ENCODE measurements around the gene TOX4.

The TOX4 gene

GRCh38 chr14:21534576-21534975 lies 57.6 kb downstream of the TOX4 start:
- in situ Hi-C loops (cut with HindIII; ENCODE audit: low sequenced_read_pairs): no loop called here
- no peak for DNase-seq (ENCODE audit: low read depth)
- no peak overlapping the region for H3K4me3 ChIP-seq (ENCODE audit: low read depth, low read length)
- no peak for TF ChIP-seq CTCF (IDR thresholded peaks at IDR 0.05; ENCODE audit: low read depth, low read length, missing control alignments)

DNA sequence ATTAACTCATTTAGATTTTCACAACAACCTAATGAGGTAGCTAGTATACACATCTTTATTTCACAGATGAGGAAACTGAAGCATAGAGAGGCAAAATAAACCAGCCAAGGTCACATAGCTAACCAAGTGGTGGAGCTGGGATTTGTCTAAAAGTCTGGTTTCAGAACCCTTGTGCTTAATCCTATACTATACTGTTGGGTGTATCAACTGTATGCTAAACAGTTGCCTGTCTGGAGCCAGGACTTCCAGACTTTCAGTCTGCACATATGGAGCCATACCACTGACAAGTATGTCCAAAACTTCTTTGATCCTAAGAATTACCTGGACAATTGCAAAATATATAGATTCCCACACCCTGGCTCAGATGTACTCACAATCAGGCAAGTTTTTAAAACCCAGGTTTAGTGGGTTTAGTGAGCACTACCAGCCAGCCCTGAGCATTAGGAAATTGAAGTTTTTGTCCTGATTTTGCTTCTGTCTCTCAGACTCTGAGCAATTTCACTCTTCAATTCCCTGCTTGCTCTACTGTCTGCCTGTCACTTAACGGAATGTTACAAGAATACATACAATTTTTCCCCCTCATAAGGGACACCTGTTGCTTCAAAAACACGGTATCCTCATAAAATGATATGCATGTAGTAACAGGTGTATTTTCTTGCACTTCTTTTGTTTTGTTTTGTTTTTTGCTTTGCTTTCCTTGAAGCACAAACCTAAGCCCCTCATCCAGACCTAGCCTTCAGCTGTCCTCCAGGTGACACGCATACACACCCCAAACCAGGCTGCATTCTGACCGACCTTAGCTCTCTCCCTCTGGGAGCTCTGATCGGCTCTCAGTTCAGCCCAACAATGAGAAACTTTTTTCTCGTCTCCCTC lies 58.8 kb downstream of the TOX4 start:
- in situ Hi-C loops (cut with HindIII; ENCODE audit: low sequenced_read_pairs): no loop called here
- DNase-seq (ENCODE audit: low read depth): no peak
- no peak overlapping the region for H3K4me3 ChIP-seq (ENCODE audit: low read depth, low read length)
- TF ChIP-seq CTCF (IDR thresholded peaks at IDR 0.05; ENCODE audit: low read depth, low read length, missing control alignments): no peak

- no peak for TF ChIP-seq CTCF (IDR thresholded peaks at IDR 0.05; ENCODE audit: low read depth, low read length, missing control alignments)
- DNase-seq (ENCODE audit: low read depth): no peak
- H3K4me3 ChIP-seq (ENCODE audit: low read depth, low read length): peak overlapping the region; percentile 28
- in situ Hi-C loops (cut with HindIII; ENCODE audit: low sequenced_read_pairs): no loop called here
These were observed 59.6 kb downstream of the TOX4 start for GRCh38 chr14:21536418-21537089.

- no peak for DNase-seq (ENCODE audit: low read depth)
- no peak for TF ChIP-seq CTCF (IDR thresholded peaks at IDR 0.05; ENCODE audit: low read depth, low read length, missing control alignments)
- H3K4me3 ChIP-seq (ENCODE audit: low read depth, low read length): peak overlapping the region; percentile 28
- in situ Hi-C loops (cut with HindIII; ENCODE audit: low sequenced_read_pairs): no loop called here
These were observed 60.1 kb downstream of the TOX4 start for GRCh38 chr14:21537090-21537424.

DNA sequence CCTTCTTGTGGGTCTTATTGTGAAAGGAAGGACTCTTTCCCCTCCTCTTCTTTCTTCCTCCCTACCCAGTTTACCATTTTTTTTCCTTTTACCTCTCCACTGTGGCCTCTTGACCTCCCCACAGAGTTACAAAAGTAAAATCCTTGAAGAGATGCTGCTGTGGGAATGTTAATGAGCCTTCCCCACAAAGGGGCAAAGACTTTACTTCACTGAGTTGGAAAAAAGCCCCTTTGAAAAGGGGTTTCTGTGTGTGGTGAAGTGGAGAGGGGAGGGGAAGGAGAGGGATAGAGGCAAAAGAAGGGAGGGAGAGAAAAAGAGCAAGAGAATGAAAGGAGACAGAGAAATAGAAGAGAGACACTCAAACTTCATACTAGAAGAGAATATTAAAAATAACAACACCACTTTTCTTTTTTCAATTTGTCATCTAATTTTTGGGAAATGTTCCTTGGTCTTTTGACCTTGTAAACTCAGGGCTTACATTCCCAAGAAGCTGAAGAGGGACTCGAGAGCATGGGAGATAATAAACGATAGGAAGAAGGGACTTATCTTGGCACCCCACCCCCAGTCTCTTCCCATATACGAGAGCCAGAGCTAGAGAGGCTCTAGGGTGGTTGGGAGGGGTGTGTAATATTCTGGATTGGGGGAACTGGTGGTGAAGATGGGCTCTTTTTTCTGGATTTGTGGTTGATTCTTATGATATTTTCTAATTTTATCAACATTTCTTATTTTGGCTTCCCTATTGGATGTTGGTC lies 62.4 kb downstream of the TOX4 start:
- DNase-seq (ENCODE audit: low read depth): no peak
- in situ Hi-C loops (cut with HindIII; ENCODE audit: low sequenced_read_pairs): no loop called here
- H3K4me3 ChIP-seq (ENCODE audit: low read depth, low read length): no peak overlapping the region
- TF ChIP-seq CTCF (IDR thresholded peaks at IDR 0.05; ENCODE audit: low read depth, low read length, missing control alignments): no peak

- H3K4me3 ChIP-seq (ENCODE audit: low read depth, low read length): no peak overlapping the region
- TF ChIP-seq CTCF (IDR thresholded peaks at IDR 0.05; ENCODE audit: low read depth, low read length, missing control alignments): no peak
- in situ Hi-C loops (cut with HindIII; ENCODE audit: low sequenced_read_pairs): no loop called here
- no peak for DNase-seq (ENCODE audit: low read depth)
These were observed 64.5 kb downstream of the TOX4 start for GRCh38 chr14:21541413-21542074.
